K562 (cell line): ENCODE data around the gene EVA1B. TPM values are rescaled to one million over a fixed set of nuclear protein-coding genes. Genes with fewer than 3 reads are reported as not detected.

Source experiments
- CBX8 ChIP-seq: fragments of 200-600 bp; sonication (generic); IDR thresholded peaks from 2 replicates; pipeline ENCODE4 v1.6.1; 2012; ENCODE audit warnings: borderline replicate concordance, mixed run types, low read depth, mild to moderate bottlenecking, moderate library complexity, mixed read lengths, low read length, control low read depth, inconsistent platforms; ENCODE audit not compliant: poor library complexity, severe bottlenecking; ENCODE audit errors: extremely low read depth
- CREB1 ChIP-seq, 2 experiments: sonication (generic) in 1 of 2; formaldehyde crosslinking in 1 of 2; IDR thresholded peaks; 2 replicates each; pipeline versions ENCODE4 v1.6.1 to v1.8.0; 2012 to 2022; ENCODE audit warnings: inconsistent platforms in 1 of 2, mild to moderate bottlenecking in 1 of 2, missing genetic modification reagents in 1 of 2, moderate library complexity in 1 of 2
- MAFF ChIP-seq: IDR thresholded peaks from 2 replicates; pipeline ENCODE4 v1.6.1; 2012; ENCODE audit warnings: low read length, improper control_type of control experiment
- NFE2 ChIP-seq: IDR thresholded peaks from 2 replicates; pipeline ENCODE4 v1.6.1; 2014; ENCODE audit warnings: antibody characterized with exemption, low read depth
- TCF7 ChIP-seq: sonication (generic); IDR thresholded peaks from 2 replicates; pipeline ENCODE4 v1.6.1; 2016; ENCODE audit warnings: antibody characterized with exemption, borderline replicate concordance
- YY1 ChIP-seq, 3 experiments: IDR thresholded peaks; 2 replicates each; pipeline ENCODE4 v1.6.1; 2011; ENCODE audit warnings: low read length in 2 of 3, mild to moderate bottlenecking in 2 of 3, moderate library complexity in 2 of 3, borderline replicate concordance in 1 of 3, control low read depth in 1 of 3, low read depth in 1 of 3; ENCODE audit not compliant: insufficient read depth in 3 of 3, insufficient replicate concordance in 2 of 3, control insufficient read depth in 1 of 3, insufficient read length in 1 of 3; ENCODE audit errors: extremely low read depth in 1 of 3
- ZBTB7A ChIP-seq: IDR thresholded peaks from 2 replicates; pipeline ENCODE4 v1.6.1; 2011; ENCODE audit warnings: low read depth, mild to moderate bottlenecking, low read length, moderate library complexity, borderline replicate concordance; ENCODE audit not compliant: control insufficient read depth
- ZNF121 ChIP-seq: sonication (generic); formaldehyde crosslinking; conservative IDR thresholded peaks from 2 replicates; pipeline ENCODE4 v1.8.0; 2022; ENCODE audit warnings: missing genetic modification reagents
- ZNF146 ChIP-seq: IDR thresholded peaks from one replicate; pipeline ENCODE4 v1.6.1; 2018; ENCODE audit warnings: missing compliant biosample characterization; ENCODE audit not compliant: unreplicated experiment
- ZNF354B ChIP-seq: fragments of 250-450 bp; sonication (Bioruptor Pico); IDR thresholded peaks from 2 replicates; pipeline ENCODE4 v1.4.0; 2020
- ZNF408 ChIP-seq: fragments of 250-450 bp; sonication (Bioruptor Pico); IDR thresholded peaks from 2 replicates; pipeline ENCODE4 v1.4.0; 2020; ENCODE audit warnings: low read depth, mild to moderate bottlenecking, moderate library complexity
- ZNF668 ChIP-seq: fragments of 250-450 bp; sonication (Bioruptor Pico); IDR thresholded peaks from 2 replicates; pipeline ENCODE4 v1.8.0; 2022; ENCODE audit warnings: mild to moderate bottlenecking, inconsistent platforms
- ZNF699 ChIP-seq: fragments of 250-450 bp; sonication (Bioruptor Pico); IDR thresholded peaks from 2 replicates; pipeline ENCODE4 v1.8.0; 2021; ENCODE audit warnings: mild to moderate bottlenecking, moderate library complexity; ENCODE audit not compliant: insufficient replicate concordance
- polyA plus RNA-seq, 8 experiments: library from polyadenylated mRNA; depleted of rRNA in 4 of 8; stranded (reverse) in 5 of 8; unstranded in 3 of 8; fragments of >200 nt; fragmentation: Nextera tagmentation in 2 of 8; fragmentation: Illumina TruSeq in 1 of 8; extraction: Ambion mirVana in 2 of 8; extraction: Trizol in 1 of 8; gene quantifications; 2 replicates each; pipeline versions ENCODE4 v1.2.1 to v1.2.3, GENCODE V29; 2011 to 2014; ENCODE audit warnings: inconsistent platforms in 1 of 8, missing spikeins in 1 of 8
- total RNA-seq, 7 experiments: library from RNA; depleted of rRNA in 6 of 7; stranded (reverse); fragments of >200 nt in 6 of 7; fragmentation: Illumina TruSeq in 2 of 7; extraction: Trizol in 2 of 7; gene quantifications; 2 replicates each; pipeline versions ENCODE4 v1.2.1 to v1.2.3, GENCODE V29; 2011 to 2021; ENCODE audit warnings: low replicate concordance in 1 of 7
- TF ChIP-seq, protein P1 (sequence below): fragments of 250-450 bp; sonication (Bioruptor Pico); IDR thresholded peaks from 2 replicates; pipeline ENCODE4 v1.5.0; 2021; ENCODE audit warnings: mild to moderate bottlenecking, moderate library complexity
- TF ChIP-seq, protein P2 (sequence below): sonication (generic); formaldehyde crosslinking; IDR thresholded peaks from 2 replicates; pipeline ENCODE4 v1.8.0; 2022; ENCODE audit warnings: mild to moderate bottlenecking, missing genetic modification reagents
- TF ChIP-seq, protein P3 (sequence below): fragments of 450-650 bp; IDR thresholded peaks from 2 replicates; pipeline ENCODE4 v1.6.1; 2017; ENCODE audit warnings: mild to moderate bottlenecking, moderate library complexity
- TF ChIP-seq, protein P4 (sequence below): IDR thresholded peaks from 2 replicates; pipeline ENCODE4 v1.6.1; 2011; ENCODE audit not compliant: insufficient read length; ENCODE audit errors: extremely low read depth

The EVA1B gene
- total and polyA plus RNA-seq, 9 of the 15 experiments (the other 6 are each of a cell fraction or from before 2014, with no cell fraction given) = 0.08 to 65.7 (median 2.4) TPM

DNA sequence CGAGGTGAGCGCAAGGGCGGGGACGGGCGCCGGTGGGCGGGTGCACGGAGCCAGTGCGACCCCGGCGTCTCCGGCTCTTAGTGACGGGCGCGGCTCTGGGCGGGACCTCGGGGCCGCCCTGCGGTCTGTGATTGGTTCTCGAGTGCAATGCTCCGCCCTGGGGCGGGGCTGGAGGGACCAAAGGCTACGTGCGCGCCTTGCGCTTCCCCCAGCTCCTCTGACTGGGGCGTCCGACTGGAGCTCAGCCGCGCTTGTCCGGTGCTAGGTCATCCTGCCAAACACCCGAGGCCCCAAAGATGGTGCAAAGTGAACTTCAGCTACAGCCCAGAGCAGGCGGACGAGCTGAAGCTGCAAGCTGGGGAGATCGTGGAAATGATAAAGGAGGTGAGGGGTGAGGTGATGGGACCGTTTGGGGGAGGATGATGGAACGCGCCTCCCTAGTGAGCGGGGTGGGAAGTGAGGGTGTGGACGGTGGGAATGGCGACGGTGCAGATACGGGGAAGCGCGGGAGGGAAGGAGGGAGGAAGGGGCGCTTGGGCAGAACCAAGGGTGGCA, 16.5 kb downstream of the EVA1B start (continued):
- TF ChIP-seq, protein P1, sequence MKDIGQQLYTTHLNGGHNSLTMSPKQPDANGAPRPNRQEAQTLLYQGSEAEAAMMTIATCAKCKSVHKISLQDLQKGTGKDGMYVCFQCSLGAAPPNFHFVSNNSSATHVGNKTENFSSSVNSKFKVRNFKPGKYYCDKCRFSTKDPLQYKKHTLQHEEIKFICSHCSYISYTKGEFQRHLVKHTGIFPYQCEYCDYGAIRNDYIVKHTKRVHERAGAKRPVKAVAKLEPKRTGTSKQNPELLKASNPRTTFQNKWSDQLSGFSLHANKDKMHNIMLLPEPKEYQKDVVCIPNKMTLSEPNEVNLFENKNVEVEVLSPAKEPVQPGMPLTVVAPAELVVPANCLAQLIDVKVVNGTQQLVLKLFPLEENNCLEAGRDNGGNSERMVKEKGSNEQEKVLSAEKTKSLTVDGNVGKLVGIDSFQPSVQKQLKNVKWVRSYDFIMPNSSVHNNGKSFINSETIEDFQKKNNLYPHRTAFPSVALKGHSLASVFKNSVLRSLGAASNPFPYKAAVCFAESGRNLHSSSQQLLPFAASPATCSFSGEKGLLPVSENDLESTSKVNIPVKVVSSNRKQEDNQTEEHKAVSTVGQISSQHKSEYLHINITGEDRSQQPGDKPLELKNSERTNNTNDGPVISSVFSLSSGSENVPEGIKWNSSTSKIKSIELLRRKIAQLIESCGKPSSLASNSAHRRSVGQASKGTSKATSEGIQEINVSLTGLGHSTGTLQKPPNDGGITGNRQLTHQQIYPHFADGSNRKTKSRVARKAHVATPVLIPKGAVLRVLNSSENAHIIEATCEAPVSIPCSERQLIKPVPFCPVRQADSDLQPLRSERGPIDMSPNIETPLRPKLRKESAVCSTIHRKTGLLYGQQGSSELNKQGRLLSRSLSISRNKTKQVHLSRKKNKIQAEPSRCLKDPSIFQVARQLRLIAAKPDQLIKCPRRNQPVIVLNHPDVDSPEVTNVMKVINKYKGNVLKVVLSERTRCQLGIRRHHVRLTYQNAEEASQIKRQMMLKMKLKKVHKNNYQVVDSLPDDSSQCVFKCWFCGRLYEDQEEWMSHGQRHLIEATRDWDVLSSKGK (CRISPR knock-in tag) = no peak
- no peak for TF ChIP-seq ZNF354B (CRISPR knock-in tag)
- no peak for TF ChIP-seq ZNF121 (CRISPR knock-in tag)
- TF ChIP-seq, protein P2, sequence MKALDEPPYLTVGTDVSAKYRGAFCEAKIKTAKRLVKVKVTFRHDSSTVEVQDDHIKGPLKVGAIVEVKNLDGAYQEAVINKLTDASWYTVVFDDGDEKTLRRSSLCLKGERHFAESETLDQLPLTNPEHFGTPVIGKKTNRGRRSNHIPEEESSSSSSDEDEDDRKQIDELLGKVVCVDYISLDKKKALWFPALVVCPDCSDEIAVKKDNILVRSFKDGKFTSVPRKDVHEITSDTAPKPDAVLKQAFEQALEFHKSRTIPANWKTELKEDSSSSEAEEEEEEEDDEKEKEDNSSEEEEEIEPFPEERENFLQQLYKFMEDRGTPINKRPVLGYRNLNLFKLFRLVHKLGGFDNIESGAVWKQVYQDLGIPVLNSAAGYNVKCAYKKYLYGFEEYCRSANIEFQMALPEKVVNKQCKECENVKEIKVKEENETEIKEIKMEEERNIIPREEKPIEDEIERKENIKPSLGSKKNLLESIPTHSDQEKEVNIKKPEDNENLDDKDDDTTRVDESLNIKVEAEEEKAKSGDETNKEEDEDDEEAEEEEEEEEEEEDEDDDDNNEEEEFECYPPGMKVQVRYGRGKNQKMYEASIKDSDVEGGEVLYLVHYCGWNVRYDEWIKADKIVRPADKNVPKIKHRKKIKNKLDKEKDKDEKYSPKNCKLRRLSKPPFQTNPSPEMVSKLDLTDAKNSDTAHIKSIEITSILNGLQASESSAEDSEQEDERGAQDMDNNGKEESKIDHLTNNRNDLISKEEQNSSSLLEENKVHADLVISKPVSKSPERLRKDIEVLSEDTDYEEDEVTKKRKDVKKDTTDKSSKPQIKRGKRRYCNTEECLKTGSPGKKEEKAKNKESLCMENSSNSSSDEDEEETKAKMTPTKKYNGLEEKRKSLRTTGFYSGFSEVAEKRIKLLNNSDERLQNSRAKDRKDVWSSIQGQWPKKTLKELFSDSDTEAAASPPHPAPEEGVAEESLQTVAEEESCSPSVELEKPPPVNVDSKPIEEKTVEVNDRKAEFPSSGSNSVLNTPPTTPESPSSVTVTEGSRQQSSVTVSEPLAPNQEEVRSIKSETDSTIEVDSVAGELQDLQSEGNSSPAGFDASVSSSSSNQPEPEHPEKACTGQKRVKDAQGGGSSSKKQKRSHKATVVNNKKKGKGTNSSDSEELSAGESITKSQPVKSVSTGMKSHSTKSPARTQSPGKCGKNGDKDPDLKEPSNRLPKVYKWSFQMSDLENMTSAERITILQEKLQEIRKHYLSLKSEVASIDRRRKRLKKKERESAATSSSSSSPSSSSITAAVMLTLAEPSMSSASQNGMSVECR = no peak
- TF ChIP-seq YY1 (IDR thresholded peaks at IDR 0.05; ENCODE audit: borderline replicate concordance in 1 of 3, control insufficient read depth in 1 of 3, extremely low read depth in 1 of 3, insufficient read depth in 3 of 3, insufficient read length in 1 of 3, insufficient replicate concordance in 2 of 3, low read depth in 1 of 3, low read length in 2 of 3) = no peak
- TF ChIP-seq, protein P3, sequence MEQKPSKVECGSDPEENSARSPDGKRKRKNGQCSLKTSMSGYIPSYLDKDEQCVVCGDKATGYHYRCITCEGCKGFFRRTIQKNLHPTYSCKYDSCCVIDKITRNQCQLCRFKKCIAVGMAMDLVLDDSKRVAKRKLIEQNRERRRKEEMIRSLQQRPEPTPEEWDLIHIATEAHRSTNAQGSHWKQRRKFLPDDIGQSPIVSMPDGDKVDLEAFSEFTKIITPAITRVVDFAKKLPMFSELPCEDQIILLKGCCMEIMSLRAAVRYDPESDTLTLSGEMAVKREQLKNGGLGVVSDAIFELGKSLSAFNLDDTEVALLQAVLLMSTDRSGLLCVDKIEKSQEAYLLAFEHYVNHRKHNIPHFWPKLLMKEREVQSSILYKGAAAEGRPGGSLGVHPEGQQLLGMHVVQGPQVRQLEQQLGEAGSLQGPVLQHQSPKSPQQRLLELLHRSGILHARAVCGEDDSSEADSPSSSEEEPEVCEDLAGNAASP = no peak
- no peak for TF ChIP-seq ZNF146 (CRISPR knock-in tag)
- no peak for TF ChIP-seq NFE2
- no peak for TF ChIP-seq CBX8
- peak; percentile 95 for TF ChIP-seq ZBTB7A
- no peak for TF ChIP-seq ZNF408 (CRISPR knock-in tag)
- no peak for TF ChIP-seq TCF7
- TF ChIP-seq ZNF668 (CRISPR knock-in tag) = no peak
- TF ChIP-seq ZNF699 = no peak
- TF ChIP-seq, protein P4, sequence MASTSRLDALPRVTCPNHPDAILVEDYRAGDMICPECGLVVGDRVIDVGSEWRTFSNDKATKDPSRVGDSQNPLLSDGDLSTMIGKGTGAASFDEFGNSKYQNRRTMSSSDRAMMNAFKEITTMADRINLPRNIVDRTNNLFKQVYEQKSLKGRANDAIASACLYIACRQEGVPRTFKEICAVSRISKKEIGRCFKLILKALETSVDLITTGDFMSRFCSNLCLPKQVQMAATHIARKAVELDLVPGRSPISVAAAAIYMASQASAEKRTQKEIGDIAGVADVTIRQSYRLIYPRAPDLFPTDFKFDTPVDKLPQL = no peak
- no peak for TF ChIP-seq MAFF
- TF ChIP-seq CREB1 (IDR thresholded peaks at IDR 0.05) = peak; percentile 41
- no peak for TF ChIP-seq CREB1 (CRISPR knock-in tag; IDR thresholded peaks at IDR 0.05)
